Mucosa of rectum (tissue), 2 donors: ENCODE data around the gene ZFR2.
"Not testable (repeated sequence)": the region's sequence is repeated elsewhere in the genome, so short reads cannot be mapped to it uniquely, and the experiment has no call there.

Experiments used
- H3K27ac ChIP-seq, 2 donors: one replicate each; pipeline ENCODE4 v1.7.0; 2013; ENCODE audit warnings: inconsistent platforms in 2 of 2, low read depth in 2 of 2, low read length in 2 of 2
- H3K27me3 ChIP-seq, 2 donors: one replicate each; pipeline ENCODE4 v1.7.0; 2013; ENCODE audit warnings: low read length in 2 of 2; ENCODE audit not compliant: control insufficient read depth in 2 of 2, insufficient read depth in 2 of 2
- H3K36me3 ChIP-seq, 2 donors: one replicate each; pipeline ENCODE4 v1.7.0; 2013; ENCODE audit warnings: low read length in 2 of 2; ENCODE audit not compliant: control insufficient read depth in 2 of 2, insufficient read depth in 2 of 2
- H3K4me1 ChIP-seq, 2 donors: one replicate each; pipeline ENCODE4 v1.7.0; 2013; ENCODE audit warnings: low read length in 2 of 2, mild to moderate bottlenecking in 1 of 2; ENCODE audit not compliant: control insufficient read depth in 2 of 2, insufficient read depth in 2 of 2
- H3K4me3 ChIP-seq, 2 donors: one replicate each; pipeline ENCODE4 v1.7.0; 2013; ENCODE audit warnings: low read length in 2 of 2
- H3K9ac ChIP-seq, 2 donors: one replicate each; pipeline ENCODE4 v1.7.0; 2013; ENCODE audit warnings: low read length in 2 of 2, low read depth in 1 of 2, mild to moderate bottlenecking in 1 of 2
- H3K9me3 ChIP-seq, 2 donors: one replicate each; pipeline ENCODE4 v1.7.0; 2013; ENCODE audit warnings: low read length in 2 of 2; ENCODE audit not compliant: control insufficient read depth in 2 of 2
- donor health status: healthy.
- donor health status: Normal muscosa, but diverticular disease.

The ZFR2 gene

DNA sequence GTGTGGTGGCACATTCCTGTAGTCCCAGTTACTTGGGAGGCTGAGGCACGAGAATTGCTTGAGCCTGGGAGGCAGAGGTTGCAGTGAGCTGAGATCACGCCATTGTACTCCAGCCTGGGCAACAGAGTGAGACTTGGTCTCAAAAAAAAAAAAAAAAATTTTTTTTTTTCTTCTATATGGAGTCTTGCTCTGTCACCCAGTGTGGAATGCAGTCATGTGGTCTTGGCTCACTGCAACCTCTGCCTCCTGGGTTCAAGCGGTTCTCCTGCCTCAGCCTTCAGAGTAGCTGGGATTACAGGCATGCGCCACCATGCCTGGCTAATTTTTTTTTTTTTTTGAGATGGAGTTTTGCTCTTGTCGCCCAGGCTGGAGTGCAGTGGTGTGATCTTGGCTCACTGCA lies 103.1 kb downstream of the ZFR2 start:
- H3K4me3 ChIP-seq, H3K9ac ChIP-seq: not testable (repeated sequence)
- peaks cover 18 to 25% of the 10 kb centered on the region in 2 donors for H3K36me3 ChIP-seq

GRCh38 chr19:3765121-3765520 lies 103.7 kb downstream of the ZFR2 start:
- peaks cover 15 to 17% of the 10 kb centered on the region in 2 donors for H3K4me1 ChIP-seq
- no peaks in the 10 kb centered on the region for H3K9me3 ChIP-seq
- H3K9ac ChIP-seq, result no peak overlapping the region
- H3K4me3 ChIP-seq, result no peak overlapping the region
- peaks cover 18 to 25% of the 10 kb centered on the region in 2 donors for H3K36me3 ChIP-seq
- H3K27me3 ChIP-seq, result no peaks in the 10 kb centered on the region
- no peak overlapping the region for H3K27ac ChIP-seq

More for the DNA sequence above, 103.1 kb downstream of the ZFR2 start:
- H3K4me1 ChIP-seq, result peaks cover 13 to 15% of the 10 kb centered on the region in 2 donors
- H3K27me3 ChIP-seq, H3K27ac ChIP-seq, H3K9me3 ChIP-seq: not testable (repeated sequence)

DNA sequence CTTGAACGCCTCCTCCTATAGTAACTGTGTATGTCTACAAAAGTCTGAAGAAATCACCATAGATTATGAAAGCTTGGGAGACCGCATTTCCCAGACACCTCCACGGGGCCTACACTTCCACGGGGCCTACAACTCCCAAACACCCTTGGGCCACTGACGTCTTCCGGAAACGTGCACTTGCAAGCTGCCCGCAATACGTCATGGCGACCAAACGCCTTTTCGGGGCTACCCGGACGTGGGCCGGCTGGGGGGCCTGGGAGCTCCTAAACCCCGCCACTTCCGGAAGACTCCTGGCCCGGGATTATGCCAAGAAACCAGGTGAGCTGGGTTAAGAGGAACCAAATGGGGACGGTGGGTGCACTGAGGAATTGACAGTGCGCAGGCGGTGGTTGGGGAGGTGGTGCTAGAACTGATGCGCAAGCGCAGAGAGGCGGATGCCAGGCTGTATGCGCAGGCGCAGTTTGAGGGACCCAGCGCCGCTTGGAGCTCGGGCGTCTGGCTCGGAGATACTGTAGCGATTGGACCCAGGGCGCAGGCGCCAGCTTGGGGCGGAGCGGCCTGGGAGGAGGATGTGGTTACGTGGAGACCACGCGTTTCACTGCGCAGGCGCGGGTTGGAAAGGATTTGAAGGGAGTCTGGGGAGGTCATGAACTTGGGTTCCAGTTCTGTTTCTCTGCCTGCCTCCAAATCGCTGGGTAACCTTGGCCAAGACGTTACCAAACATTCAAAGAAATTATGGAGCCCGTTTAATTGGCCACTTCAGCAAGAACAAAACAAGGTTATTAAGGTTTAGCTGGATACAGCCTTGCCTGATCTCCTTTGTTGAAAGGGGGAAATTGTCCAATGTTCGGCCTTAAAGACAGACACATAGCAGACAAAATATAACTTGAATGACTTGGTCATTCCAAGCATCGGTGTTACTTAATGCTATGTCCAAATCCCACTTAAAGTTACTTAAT lies 106.1 kb downstream of the ZFR2 start, which contains the start of gene MRPL54:
MRPL54 (plus strand) TSS at position 182 of the 959 bp plus-strand sequence; CDS start at position 201, 19 bp downstream.
- H3K27me3 ChIP-seq, result no peaks in the 10 kb centered on the region
- H3K4me3 ChIP-seq, result peak within 1 kb of the TSS; percentile 92 to 98
- peaks cover 18 to 21% of the 10 kb centered on the region in 2 donors for H3K4me1 ChIP-seq
- H3K27ac ChIP-seq, result peak within 1 kb of the TSS; percentile 98 to 100
- H3K9me3 ChIP-seq, result no peaks in the 10 kb centered on the region
- H3K9ac ChIP-seq, result peak within 1 kb of the TSS; percentile 94 to 100
- peaks cover 18 to 22% of the 10 kb centered on the region in 2 donors for H3K36me3 ChIP-seq

- Histone ChIP-seq H3K27ac (peak overlapping the region; percentile 98 to 100), H3K27me3 (no peaks in the 10 kb centered on the region), H3K9me3 (no peaks in the 10 kb centered on the region), H3K36me3 (peaks cover 13 to 22% of the 10 kb centered on the region in 2 donors), H3K4me1 (peaks cover 18 to 21% of the 10 kb centered on the region in 2 donors), H3K9ac (peak overlapping the region in 1 of 2 donors; percentile 93), H3K4me3 (peak overlapping the region; percentile 80 to 98)
Measured at GRCh38 chr19:3762130-3762473, 106.7 kb downstream of the ZFR2 start.

DNA sequence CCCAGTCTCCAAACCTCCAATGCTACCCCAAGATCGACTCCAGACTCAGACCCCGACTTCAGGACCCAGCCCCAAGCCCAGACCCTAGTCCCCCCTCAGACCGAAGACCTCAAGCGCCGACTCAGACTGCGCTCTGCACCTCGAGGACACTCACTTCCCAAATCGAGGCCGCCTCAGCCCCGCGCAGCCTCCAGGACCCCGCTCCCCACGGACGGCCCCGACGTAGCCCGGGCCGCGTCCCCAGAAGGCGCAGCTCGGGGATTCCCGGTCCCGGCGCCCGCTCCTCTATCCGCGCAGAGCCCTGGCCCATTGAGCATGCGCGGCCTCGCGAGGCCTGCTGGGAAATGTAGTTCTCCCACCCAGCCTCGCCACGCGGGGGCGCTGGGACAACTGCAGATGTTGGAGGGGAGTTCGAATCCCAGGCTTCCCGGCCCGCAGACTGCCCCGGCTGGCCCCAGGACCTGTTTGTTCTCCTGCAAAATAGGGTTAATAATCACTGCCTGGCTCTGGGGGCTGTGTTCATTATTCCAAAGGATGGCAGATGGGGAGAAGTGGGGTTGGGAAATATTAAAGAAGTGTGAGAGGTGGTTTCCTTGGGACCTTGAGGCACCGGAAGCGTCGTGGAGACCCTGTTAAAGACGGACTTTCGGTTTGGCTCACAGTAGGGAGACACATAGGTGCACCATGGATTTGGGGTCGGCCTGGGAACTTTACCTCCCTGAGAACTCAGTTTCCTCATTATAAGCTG lies 107.3 kb downstream of the ZFR2 start, which contains the start of gene APBA3:
APBA3 (minus strand) TSS at position 311 of the 748 bp plus-strand sequence. CDS start 1,428 bp downstream, outside the sequence.
- H3K36me3 ChIP-seq, result peaks cover 8 to 18% of the 10 kb centered on the region in 2 donors
- peaks cover 18 to 21% of the 10 kb centered on the region in 2 donors for H3K4me1 ChIP-seq
- H3K27me3 ChIP-seq, result no peaks in the 10 kb centered on the region
- peak within 1 kb of the TSS; percentile 94 to 100 for H3K9ac ChIP-seq
- no peaks in the 10 kb centered on the region for H3K9me3 ChIP-seq
- peak within 1 kb of the TSS; percentile 92 to 98 for H3K4me3 ChIP-seq
- H3K27ac ChIP-seq, result peak within 1 kb of the TSS; percentile 98 to 100

DNA sequence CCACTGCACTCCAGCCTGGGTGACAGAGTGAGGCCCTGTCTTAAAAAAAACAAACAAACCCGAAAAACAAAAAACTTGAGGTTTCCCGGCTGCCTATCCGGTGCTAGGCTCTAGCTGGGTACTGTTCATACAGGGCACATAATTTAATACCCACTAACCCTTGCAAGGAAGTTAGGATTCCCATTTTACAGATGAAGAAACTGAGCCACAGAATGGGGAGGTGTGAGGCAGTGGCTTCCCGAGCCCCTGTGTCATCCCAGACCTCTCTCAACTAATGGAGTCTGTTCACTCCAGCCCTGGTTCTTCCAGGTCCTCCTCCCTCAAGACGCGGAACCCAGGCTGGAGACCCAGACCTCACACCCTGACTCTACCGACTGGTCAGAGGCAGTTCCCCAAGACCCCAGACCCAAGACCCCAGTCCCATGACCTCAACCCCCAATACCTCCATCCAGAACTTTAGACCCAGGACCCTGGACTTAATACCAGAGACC lies 107.9 kb downstream of the ZFR2 start:
- peaks cover 5 to 15% of the 10 kb centered on the region in 2 donors for H3K36me3 ChIP-seq
- peaks cover 18 to 21% of the 10 kb centered on the region in 2 donors for H3K4me1 ChIP-seq
- H3K9ac ChIP-seq, result peak overlapping the region; percentile 94 to 98
- no peaks in the 10 kb centered on the region for H3K27me3 ChIP-seq
- peak overlapping the region; percentile 92 to 98 for H3K4me3 ChIP-seq
- H3K9me3 ChIP-seq, result no peaks in the 10 kb centered on the region
- peak overlapping the region; percentile 64 to 72 for H3K27ac ChIP-seq

- Histone ChIP-seq H3K27ac (no peak overlapping the region), H3K36me3 (peaks cover 0 to 11% of the 10 kb centered on the region in 2 donors), H3K27me3 (no peaks in the 10 kb centered on the region), H3K4me3 (no peak overlapping the region), H3K4me1 (peaks cover 18 to 21% of the 10 kb centered on the region in 2 donors), H3K9me3 (no peaks in the 10 kb centered on the region), H3K9ac (no peak overlapping the region)
Measured at GRCh38 chr19:3759482-3760254, 109.2 kb downstream of the ZFR2 start.

DNA sequence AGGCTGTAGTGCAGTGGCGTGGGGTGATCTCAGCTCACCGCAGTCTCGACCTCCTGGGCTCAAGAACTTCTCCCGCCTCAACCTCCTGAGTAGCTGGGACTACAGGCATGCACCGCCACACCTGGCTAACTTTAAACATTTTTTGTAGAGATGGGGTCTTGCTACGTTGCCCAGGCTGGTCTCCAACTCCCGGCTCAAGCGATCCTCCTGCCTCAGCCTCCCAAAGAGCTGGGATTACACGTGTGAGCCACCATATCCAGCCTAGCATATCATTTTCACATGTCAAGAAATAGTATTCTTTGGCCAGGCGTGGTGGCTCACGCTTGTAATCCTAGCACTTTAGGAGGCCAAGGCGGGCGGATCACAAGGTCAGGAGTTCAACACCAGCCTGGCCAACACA lies 110.5 kb downstream of the ZFR2 start:
- H3K27ac ChIP-seq, H3K4me3 ChIP-seq, H3K27me3 ChIP-seq, H3K9me3 ChIP-seq, H3K9ac ChIP-seq: not testable (repeated sequence)
- Histone ChIP-seq H3K36me3 (peaks cover 0 to 13% of the 10 kb centered on the region in 2 donors), H3K4me1 (peaks cover 17 to 19% of the 10 kb centered on the region in 2 donors)

DNA sequence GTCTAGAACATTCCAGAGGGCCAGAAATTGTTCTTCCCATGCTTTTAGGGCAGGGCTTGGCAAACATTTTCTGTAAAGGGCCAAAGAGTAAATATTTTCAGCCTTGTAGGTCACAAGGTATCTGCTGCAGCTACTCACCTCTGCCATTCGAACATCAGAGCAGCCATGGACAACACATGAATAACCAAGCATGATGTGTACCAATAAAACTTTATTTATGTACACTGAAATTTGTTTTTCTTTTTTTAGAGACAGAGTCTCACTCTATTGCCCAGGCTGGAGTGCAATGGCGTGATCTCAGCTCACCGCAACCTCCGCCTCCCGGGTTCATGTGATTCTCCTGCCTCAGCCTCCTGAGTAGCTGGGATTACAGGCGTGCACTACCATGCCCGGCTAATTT lies 111.1 kb downstream of the ZFR2 start:
- H3K9me3 ChIP-seq, H3K4me3 ChIP-seq, H3K27ac ChIP-seq, H3K9ac ChIP-seq, H3K27me3 ChIP-seq: not testable (repeated sequence)
- Histone ChIP-seq H3K36me3 (peaks cover 0 to 13% of the 10 kb centered on the region in 2 donors), H3K4me1 (peaks cover 14 to 15% of the 10 kb centered on the region in 2 donors)
